CD4-positive, alpha-beta T cell (primary cell): Measurements from ENCODE around the gene PRKD2. TPM values are rescaled to one million over a fixed set of nuclear protein-coding genes. Genes with fewer than 3 reads are reported as not detected.
"Not testable (repeated sequence)": the region's sequence is repeated elsewhere in the genome, so short reads cannot be mapped to it uniquely, and the experiment has no call there.

Experiments
- ATAC-seq: fragments of 200-7000 bp; cut with Tn5 transposase; one replicate; pipeline ENCODE4 v1.10.0; 2022; ENCODE audit warnings: mild to moderate bottlenecking; ENCODE audit not compliant: poor library complexity
- CTCF ChIA-PET: fragments of 350-600 bp; sonication (Branson Sonifier 250); formaldehyde crosslinking; loops from one replicate; lab custom pipeline; 2021; ENCODE audit warnings: antibody characterized with exemption, inconsistent platforms; lab: Charles Lee
- POLR2A ChIA-PET: fragments of 350-600 bp; sonication (Branson Sonifier 250); formaldehyde crosslinking; loops from one replicate; lab custom pipeline; 2021; ENCODE audit warnings: antibody characterized with exemption, inconsistent platforms; lab: Charles Lee
- DNase-seq, 14 experiments: peaks; one replicate each; pipeline ENCODE4 v3.0.0-alpha.2; 2013 to 2020; ENCODE audit warnings: mixed read lengths in 2 of 14
- H3K27ac ChIP-seq, 2 donors: one replicate each; pipeline versions ENCODE4 v1.5.1 to v1.7.0; 2013; ENCODE audit warnings: low read length in 2 of 2, low read depth in 1 of 2, mild to moderate bottlenecking in 1 of 2
- H3K27me3 ChIP-seq, 2 experiments: 1 replicate in 1 of 2; 2 replicates in 1 of 2; pipeline versions ENCODE4 v1.6.1 to v1.7.0; 2013; ENCODE audit warnings: low read length in 2 of 2, control low read depth in 1 of 2, mild to moderate bottlenecking in 1 of 2, moderate library complexity in 1 of 2; ENCODE audit not compliant: insufficient read depth in 2 of 2, control insufficient read depth in 1 of 2
- H3K36me3 ChIP-seq: one replicate; pipeline ENCODE4 v1.6.1; 2013; ENCODE audit warnings: low read length, control low read depth; ENCODE audit not compliant: insufficient read depth
- H3K4me1 ChIP-seq: one replicate; pipeline ENCODE4 v1.6.1; 2013; ENCODE audit warnings: low read length, control low read depth; ENCODE audit not compliant: insufficient read depth
- H3K4me3 ChIP-seq: one replicate; pipeline ENCODE4 v1.5.1; 2013; ENCODE audit warnings: mild to moderate bottlenecking, low read length, moderate library complexity
- H3K9me3 ChIP-seq, 2 experiments: 1 replicate in 1 of 2; 2 replicates in 1 of 2; pipeline versions ENCODE4 v1.6.1 to v1.7.0; 2013; ENCODE audit warnings: low read length in 2 of 2, mild to moderate bottlenecking in 2 of 2, control low read depth in 1 of 2, moderate library complexity in 1 of 2; ENCODE audit not compliant: control insufficient read depth in 1 of 2, insufficient read depth in 1 of 2
- H3K27ac Mint-ChIP-seq: one replicate; pipeline ENCODE4 v1.8.0; 2020; ENCODE audit warnings: mixed read lengths
- H3K27me3 Mint-ChIP-seq: one replicate; pipeline ENCODE4 v1.8.0; 2021; ENCODE audit warnings: mixed read lengths
- H3K36me3 Mint-ChIP-seq: one replicate; pipeline ENCODE4 v1.8.0; 2021; ENCODE audit warnings: low read depth, mixed read lengths
- H3K4me1 Mint-ChIP-seq: one replicate; pipeline ENCODE4 v1.8.0; 2021; ENCODE audit warnings: low read depth, mixed read lengths
- H3K4me3 Mint-ChIP-seq: one replicate; pipeline ENCODE4 v1.8.0; 2020; ENCODE audit warnings: mild to moderate bottlenecking, mixed read lengths
- H3K9me3 Mint-ChIP-seq: one replicate; pipeline ENCODE4 v1.8.0; 2020; ENCODE audit warnings: mixed read lengths
- CTCF ChIP-seq: fragments of 200-600 bp; IDR thresholded peaks from one replicate; pipeline ENCODE4 v1.8.0; 2022; ENCODE audit warnings: antibody characterized with exemption, mild to moderate bottlenecking
- intact Hi-C, 2 experiments: fragments of 100-400 bp; cut with DNase I in 1 of 2; cut with micrococcal nuclease in 1 of 2; formaldehyde crosslinking; loops; one replicate each; pipeline versions ENCODE4 v1.15.1 to v1.9.0; 2023 to 2025; cut with DNase I, micrococcal nuclease
- total RNA-seq, 174 experiments: library from RNA in 2 of 174; stranded (reverse) in 2 of 174; gene quantifications; one replicate each; pipeline ENCODE4 v1.2.3 and lab custom pipeline; 2021 to 2026

The PRKD2 gene
- total RNA-seq, 2 experiments from 2014 or later: 105 to 113 TPM

DNA sequence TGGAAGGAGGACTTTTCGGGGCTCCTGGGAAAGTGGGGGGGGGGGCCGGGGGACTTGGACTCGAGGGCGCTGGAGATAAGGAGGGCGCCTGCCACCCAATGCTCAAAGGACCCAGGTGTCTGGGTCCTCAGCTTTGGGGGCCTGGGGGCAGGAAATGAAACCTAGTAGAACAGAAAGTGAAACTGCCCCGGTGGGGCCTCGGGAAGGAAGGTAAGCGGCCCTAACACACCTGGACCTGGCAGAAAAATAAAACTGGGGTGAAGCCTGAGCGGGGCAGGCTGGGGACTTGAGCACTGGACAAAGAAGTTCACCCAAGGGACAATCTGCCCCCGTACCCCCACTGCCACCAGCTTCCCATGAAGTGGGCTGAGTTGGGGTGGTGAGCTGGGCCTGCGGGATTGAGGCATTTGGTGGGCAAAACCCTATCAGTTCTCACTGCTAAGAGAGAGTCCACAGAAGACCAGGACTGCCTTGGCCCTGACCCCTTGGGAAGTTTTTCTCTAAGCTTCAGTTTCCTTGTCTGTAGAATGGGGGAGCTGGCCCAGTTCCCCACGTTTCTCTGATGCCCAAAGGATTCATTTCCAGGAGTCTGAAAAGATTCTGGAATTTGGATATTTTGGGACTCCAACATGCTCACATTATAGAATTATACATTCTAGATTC lies 2.3 kb downstream of the PRKD2 start:
- peak in 10 of 14 experiments; percentile 41 to 88 (median 68) for DNase-seq
- peak; percentile 56 for ATAC-seq
- Histone ChIP-seq H3K4me1 (peaks cover 51% of the 10 kb centered on the region), H3K9me3 (no peaks in the 10 kb centered on the region), H3K4me3 (peak overlapping the region; percentile 96), H3K36me3 (peaks cover 16% of the 10 kb centered on the region), H3K27me3 (no peaks in the 10 kb centered on the region), H3K27ac (peak overlapping the region; percentile 73 to 86)
- H3K36me3 Mint-ChIP-seq: peaks cover 68% of the 10 kb centered on the region
- peak overlapping the region; percentile 99 for H3K27ac Mint-ChIP-seq
- no peaks in the 10 kb centered on the region for H3K9me3 Mint-ChIP-seq
- H3K4me3 Mint-ChIP-seq: peak overlapping the region; percentile 99
- intact Hi-C loops: loop anchor here in 1 of 2 experiments (10.0 kb wide), 1 partner anchor 520 kb away; the partner anchor contains the start of gene BBC3
- no peak for TF ChIP-seq CTCF
- peaks cover 39% of the 10 kb centered on the region for H3K4me1 Mint-ChIP-seq
- CTCF ChIA-PET: interaction anchor here (0.6 to 2.8 kb wide), 5 partner anchors 9 to 194 kb away, joined by 3 to 17 read pairs (median 3); no protein-coding TSS in a partner anchor
- POLR2A ChIA-PET: interaction anchor here (0.7 to 3.5 kb wide), 21 partner anchors 11 to 1923 kb away, joined by 3 to 23 read pairs (median 5); partner anchors contain the start of genes CALM3, DACT3, DBP and DHX34
- H3K27me3 Mint-ChIP-seq: no peaks in the 10 kb centered on the region

- Histone ChIP-seq H3K4me1 (peaks cover 44% of the 10 kb centered on the region), H3K4me3 (peak overlapping the region; percentile 96), H3K9me3 (no peaks in the 10 kb centered on the region), H3K27ac (peak overlapping the region; percentile 73 to 86), H3K27me3 (no peaks in the 10 kb centered on the region), H3K36me3 (peaks cover 20% of the 10 kb centered on the region)
- Mint-ChIP-seq H3K9me3 (no peaks in the 10 kb centered on the region), H3K27ac (peak overlapping the region; percentile 99), H3K4me1 (peaks cover 32% of the 10 kb centered on the region), H3K27me3 (no peaks in the 10 kb centered on the region), H3K36me3 (peaks cover 72% of the 10 kb centered on the region), H3K4me3 (peak overlapping the region; percentile 99)
- POLR2A ChIA-PET: interaction anchor here (0.7 to 3.5 kb wide), 22 partner anchors 10 to 1923 kb away, joined by 3 to 23 read pairs (median 4); partner anchors contain the start of genes CALM3, DACT3, DBP and DHX34
- intact Hi-C loops: loop anchor here in 1 of 2 experiments (10.0 kb wide), 1 partner anchor 521 kb away; the partner anchor contains the start of gene BBC3
- ATAC-seq (peak; percentile 57), DNase-seq (peak; percentile 53 to 90 (median 76))
- CTCF ChIA-PET: interaction anchor here (1.0 to 2.8 kb wide), 3 partner anchors 9 to 40 kb away, joined by 3 to 17 read pairs (median 5); no protein-coding TSS in a partner anchor
- no peak for TF ChIP-seq CTCF
These were observed 3.0 kb downstream of the PRKD2 start for GRCh38 chr19:46713781-46714443.

- Mint-ChIP-seq H3K4me1 (peaks cover 22% of the 10 kb centered on the region), H3K27ac (peak overlapping the region; percentile 99), H3K36me3 (peaks cover 72% of the 10 kb centered on the region), H3K4me3 (peak overlapping the region; percentile 99)
- Histone ChIP-seq H3K36me3 (peaks cover 29% of the 10 kb centered on the region), H3K27ac (peak overlapping the region in 1 of 2 donors; percentile 34), H3K4me1 (peaks cover 34% of the 10 kb centered on the region)
- CTCF ChIA-PET, H3K4me3 ChIP-seq, H3K27me3 Mint-ChIP-seq, H3K9me3 Mint-ChIP-seq, H3K9me3 ChIP-seq, ATAC-seq, DNase-seq, H3K27me3 ChIP-seq: not testable (repeated sequence)
- intact Hi-C loops: loop anchor here in 1 of 2 experiments (10.0 kb wide), 1 partner anchor 522 kb away; the partner anchor contains the start of gene BBC3
- POLR2A ChIA-PET: interaction anchor here (0.6 to 3.5 kb wide), 8 partner anchors 9 to 400 kb away, joined by 3 to 23 read pairs (median 13); partner anchors contain the start of genes CALM3, DACT3 and ZC3H4
These were observed 4.1 kb downstream of the PRKD2 start for GRCh38 chr19:46712768-46713338.
